SJSA1 (cell line): Measurements from ENCODE around the gene RALGPS1. TPM values are rescaled to one million over a fixed set of nuclear protein-coding genes. Genes with fewer than 3 reads are reported as not detected.
A peak's percentile ranks its signal among the peaks of the same experiment; 100 is the strongest.

ENCODE experiments used
- DNase-seq, 2 experiments: peaks; one replicate each; pipeline ENCODE4 v3.0.0-alpha.2; 2015 to 2020; ENCODE audit warnings: low spot score in 2 of 2, low read depth in 1 of 2
- H3K27ac ChIP-seq: fragments of 250-450 bp; sonication (Bioruptor Pico); 2 replicates; pipeline ENCODE4 v1.5.1; 2020; ENCODE audit warnings: mild to moderate bottlenecking, moderate library complexity
- H3K27me3 ChIP-seq: fragments of 250-450 bp; sonication (Bioruptor Pico); replicated peaks from 2 replicates; pipeline ENCODE4 v1.5.1; 2020; ENCODE audit warnings: mild to moderate bottlenecking, moderate library complexity
- H3K36me3 ChIP-seq: fragments of 250-450 bp; sonication (Bioruptor Pico); 2 replicates; pipeline ENCODE4 v1.5.1; 2020; ENCODE audit warnings: mild to moderate bottlenecking
- H3K4me1 ChIP-seq: fragments of 250-450 bp; sonication (Bioruptor Pico); replicated peaks from 2 replicates; pipeline ENCODE4 v1.6.1; 2021; ENCODE audit warnings: mild to moderate bottlenecking
- H3K4me3 ChIP-seq: fragments of 250-450 bp; sonication (Bioruptor Pico); 2 replicates; pipeline ENCODE4 v1.5.1; 2020; ENCODE audit warnings: mild to moderate bottlenecking
- H3K9me3 ChIP-seq: fragments of 250-450 bp; sonication (Bioruptor Pico); replicated peaks from 2 replicates; pipeline ENCODE4 v1.5.1; 2020; ENCODE audit warnings: mild to moderate bottlenecking
- total RNA-seq: library from RNA; depleted of rRNA; stranded (reverse); fragments of >200 nt; shearing (Covaris generic); gene quantifications from 2 replicates; pipeline ENCODE4 v1.2.3, GENCODE V29; 2014

Gene RALGPS1
- total RNA-seq, 1 experiment from 2014 or later, result 2.4 TPM

DNA sequence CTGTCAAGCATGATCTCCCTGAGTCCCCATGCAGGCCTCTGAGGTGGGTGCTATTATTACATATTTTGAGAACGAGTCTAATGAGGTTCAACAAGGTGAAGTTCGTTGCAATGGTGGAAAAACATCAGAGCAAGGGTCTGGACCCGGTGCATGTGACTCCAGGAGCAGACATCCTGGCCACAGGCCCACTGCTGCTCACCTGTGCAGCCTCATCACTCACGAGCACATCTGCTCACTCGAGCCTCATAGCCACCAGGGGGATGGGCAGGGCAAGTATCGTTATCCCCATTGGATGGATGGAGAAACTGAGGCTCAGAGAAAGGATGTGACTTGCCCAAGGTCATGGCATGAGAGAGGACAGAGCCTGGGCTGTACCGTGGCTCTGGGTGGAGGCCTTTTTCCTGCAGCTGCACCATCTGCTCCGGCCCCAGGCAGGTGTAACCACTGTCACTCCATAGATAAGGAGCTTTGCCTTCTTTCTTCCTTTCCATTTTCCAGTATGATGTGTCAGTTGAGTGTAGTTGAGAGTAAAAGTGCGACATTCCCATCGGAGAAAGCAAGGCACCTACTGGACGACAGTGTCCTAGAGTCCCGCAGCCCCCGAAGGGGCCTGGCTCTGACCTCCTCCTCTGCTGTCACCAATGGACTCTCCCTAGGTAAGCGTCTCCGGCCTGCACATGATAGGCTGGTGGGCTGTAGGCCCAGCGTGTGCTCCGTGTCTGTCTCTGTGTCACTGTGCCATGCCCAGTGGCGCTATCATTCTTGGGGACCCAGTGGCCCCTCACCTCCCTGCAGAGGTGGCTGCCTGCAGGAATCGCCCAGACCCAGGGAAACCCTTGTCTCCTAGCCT, 281.6 kb downstream of the RALGPS1 start:
- H3K27me3 ChIP-seq, result no peaks in the 10 kb centered on the region
- no peak overlapping the region for H3K4me3 ChIP-seq
- no peaks in the 10 kb centered on the region for H3K9me3 ChIP-seq
- H3K4me1 ChIP-seq, result peaks cover 5% of the 10 kb centered on the region; the same call in 1 of the 2 replicates
- H3K27ac ChIP-seq, result no peak overlapping the region
- H3K36me3 ChIP-seq, result no peaks in the 10 kb centered on the region
- DNase-seq, result no peak

DNA sequence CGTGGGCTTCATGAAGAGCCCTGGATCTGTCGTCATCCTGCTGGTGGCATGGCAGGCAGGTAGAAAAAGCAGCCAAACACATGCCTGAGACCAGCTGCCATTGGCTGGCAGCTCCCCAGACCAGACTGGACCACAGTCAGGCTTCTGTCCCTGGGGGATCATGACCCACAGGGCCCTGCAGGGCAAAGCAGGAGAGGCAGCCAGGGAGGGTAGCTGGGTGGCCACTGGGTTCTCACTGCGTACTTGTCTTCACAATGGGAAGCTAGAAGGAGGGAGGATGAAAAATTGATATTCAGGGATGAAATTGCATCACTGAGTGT, 282.2 kb downstream of the RALGPS1 start:
- no peak for DNase-seq
- H3K36me3 ChIP-seq, result no peaks in the 10 kb centered on the region
- no peak overlapping the region for H3K27ac ChIP-seq
- H3K9me3 ChIP-seq, result no peaks in the 10 kb centered on the region
- no peaks in the 10 kb centered on the region for H3K27me3 ChIP-seq
- H3K4me1 ChIP-seq, result peaks cover 5% of the 10 kb centered on the region; the same call in 1 of the 2 replicates
- no peak overlapping the region for H3K4me3 ChIP-seq

DNA sequence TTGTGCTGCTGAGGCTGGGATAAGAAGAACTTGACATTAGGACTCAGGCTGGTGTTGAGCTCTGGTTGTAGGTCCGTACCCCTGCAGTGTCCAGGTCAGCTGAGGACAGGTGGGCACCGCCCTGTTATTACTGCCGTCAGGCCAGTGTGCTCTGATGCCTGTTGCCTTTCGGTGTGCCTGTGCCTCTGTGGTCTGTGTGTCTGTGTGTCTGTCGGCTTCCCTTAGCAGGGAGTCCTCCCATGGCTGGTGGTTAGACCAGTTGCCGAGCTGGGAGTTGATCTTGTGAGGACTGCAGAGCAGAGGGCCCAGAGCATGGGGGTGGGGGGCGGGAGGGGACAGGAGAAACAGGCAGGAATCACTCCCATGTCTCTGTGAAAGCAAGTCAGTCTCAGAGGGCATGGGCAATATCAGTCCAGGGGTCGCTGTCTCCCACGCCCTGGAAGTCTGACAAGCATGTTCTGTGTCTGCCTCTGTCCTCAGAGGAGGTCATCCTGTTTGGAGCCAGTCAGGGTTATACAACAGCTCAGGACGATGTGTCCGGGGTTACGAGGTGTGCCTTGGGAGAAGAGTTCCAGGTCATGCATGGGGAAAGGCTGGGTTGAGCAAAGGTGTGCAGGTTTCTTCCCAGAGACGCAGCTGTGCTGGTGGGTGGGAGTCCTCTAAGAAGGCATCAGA, 282.7 kb downstream of the RALGPS1 start:
- no peaks in the 10 kb centered on the region for H3K9me3 ChIP-seq
- H3K4me1 ChIP-seq, result peaks cover 5% of the 10 kb centered on the region; the same call in 1 of the 2 replicates
- no peaks in the 10 kb centered on the region for H3K27me3 ChIP-seq
- H3K4me3 ChIP-seq, result no peak overlapping the region
- no peak overlapping the region for H3K27ac ChIP-seq
- no peak for DNase-seq
- H3K36me3 ChIP-seq, result no peaks in the 10 kb centered on the region

GRCh38 chr9:127197861-127198430, 283.4 kb downstream of the RALGPS1 start:
- DNase-seq, result no peak
- H3K4me3 ChIP-seq, result no peak overlapping the region
- H3K27ac ChIP-seq, result no peak overlapping the region

GRCh38 chr9:127198587-127198986, 284.0 kb downstream of the RALGPS1 start:
- Histone ChIP-seq H3K27me3 (no peaks in the 10 kb centered on the region), H3K36me3 (no peaks in the 10 kb centered on the region), H3K4me3 (no peak overlapping the region), H3K4me1 (peaks cover 5% of the 10 kb centered on the region; the same call in 1 of the 2 replicates), H3K27ac (no peak overlapping the region), H3K9me3 (no peaks in the 10 kb centered on the region)
- no peak for DNase-seq

More at GRCh38 chr9:127197861-127198430, 283.4 kb downstream of the RALGPS1 start:
- Histone ChIP-seq H3K9me3 (no peaks in the 10 kb centered on the region), H3K36me3 (no peaks in the 10 kb centered on the region), H3K27me3 (no peaks in the 10 kb centered on the region), H3K4me1 (peaks cover 5% of the 10 kb centered on the region; the same call in 1 of the 2 replicates)

- H3K9me3 ChIP-seq, result no peaks in the 10 kb centered on the region
- H3K27me3 ChIP-seq, result no peaks in the 10 kb centered on the region
- no peak overlapping the region for H3K4me3 ChIP-seq
- H3K36me3 ChIP-seq, result no peaks in the 10 kb centered on the region
- peaks cover 5% of the 10 kb centered on the region; the same call in 1 of the 2 replicates for H3K4me1 ChIP-seq
- DNase-seq, result peak; percentile 62 to 74
- no peak overlapping the region for H3K27ac ChIP-seq
These were observed 284.6 kb downstream of the RALGPS1 start for GRCh38 chr9:127199001-127199791.

- H3K27ac ChIP-seq, result no peak overlapping the region
- H3K4me3 ChIP-seq, result no peak overlapping the region
- H3K9me3 ChIP-seq, result no peaks in the 10 kb centered on the region
- H3K4me1 ChIP-seq, result peaks cover 2% of the 10 kb centered on the region; the same call in 1 of the 2 replicates
- no peaks in the 10 kb centered on the region for H3K36me3 ChIP-seq
- no peaks in the 10 kb centered on the region for H3K27me3 ChIP-seq
- no peak for DNase-seq
These were observed 285.7 kb downstream of the RALGPS1 start for GRCh38 chr9:127200106-127200862.

- H3K9me3 ChIP-seq, result no peaks in the 10 kb centered on the region
- no peak overlapping the region for H3K4me3 ChIP-seq
- H3K27me3 ChIP-seq, result no peaks in the 10 kb centered on the region
- no peak overlapping the region for H3K27ac ChIP-seq
- no peak for DNase-seq
- H3K36me3 ChIP-seq, result no peaks in the 10 kb centered on the region
- H3K4me1 ChIP-seq, result no peaks in the 10 kb centered on the region; the same call in 1 of the 2 replicates
These were observed 286.5 kb downstream of the RALGPS1 start for GRCh38 chr9:127201071-127201541.

DNA sequence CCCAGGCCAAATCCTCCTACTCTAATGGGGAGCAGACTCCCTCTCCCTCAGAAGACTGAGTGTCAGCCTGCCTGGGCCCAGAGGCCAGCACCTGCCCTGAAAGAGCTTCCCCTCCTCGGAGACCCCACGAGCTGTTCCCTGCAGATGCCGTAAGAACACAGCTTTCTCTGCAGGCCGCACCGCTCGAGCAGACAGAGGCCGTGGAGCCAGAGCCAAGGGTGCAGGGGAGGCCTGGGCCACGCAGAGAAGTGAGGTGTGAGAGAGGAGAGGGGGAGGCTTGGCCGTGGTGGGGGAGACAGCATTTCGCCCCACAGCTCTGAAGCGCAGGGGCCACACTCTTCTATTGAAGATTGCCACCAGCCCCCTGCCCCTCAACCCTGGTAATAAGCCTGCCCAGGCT, 287.1 kb downstream of the RALGPS1 start:
- Histone ChIP-seq H3K4me3 (no peak overlapping the region), H3K27me3 (no peaks in the 10 kb centered on the region), H3K4me1 (no peaks in the 10 kb centered on the region; the same call in 1 of the 2 replicates), H3K9me3 (no peaks in the 10 kb centered on the region), H3K36me3 (no peaks in the 10 kb centered on the region), H3K27ac (no peak overlapping the region)
- DNase-seq, result no peak

- H3K4me1 ChIP-seq, result no peaks in the 10 kb centered on the region; the same call in 1 of the 2 replicates
- no peaks in the 10 kb centered on the region for H3K36me3 ChIP-seq
- H3K27ac ChIP-seq, result no peak overlapping the region
- no peaks in the 10 kb centered on the region for H3K27me3 ChIP-seq
- no peaks in the 10 kb centered on the region for H3K9me3 ChIP-seq
- H3K4me3 ChIP-seq, result no peak overlapping the region
- no peak for DNase-seq
These were observed 288.0 kb downstream of the RALGPS1 start for GRCh38 chr9:127202461-127203169.

DNA sequence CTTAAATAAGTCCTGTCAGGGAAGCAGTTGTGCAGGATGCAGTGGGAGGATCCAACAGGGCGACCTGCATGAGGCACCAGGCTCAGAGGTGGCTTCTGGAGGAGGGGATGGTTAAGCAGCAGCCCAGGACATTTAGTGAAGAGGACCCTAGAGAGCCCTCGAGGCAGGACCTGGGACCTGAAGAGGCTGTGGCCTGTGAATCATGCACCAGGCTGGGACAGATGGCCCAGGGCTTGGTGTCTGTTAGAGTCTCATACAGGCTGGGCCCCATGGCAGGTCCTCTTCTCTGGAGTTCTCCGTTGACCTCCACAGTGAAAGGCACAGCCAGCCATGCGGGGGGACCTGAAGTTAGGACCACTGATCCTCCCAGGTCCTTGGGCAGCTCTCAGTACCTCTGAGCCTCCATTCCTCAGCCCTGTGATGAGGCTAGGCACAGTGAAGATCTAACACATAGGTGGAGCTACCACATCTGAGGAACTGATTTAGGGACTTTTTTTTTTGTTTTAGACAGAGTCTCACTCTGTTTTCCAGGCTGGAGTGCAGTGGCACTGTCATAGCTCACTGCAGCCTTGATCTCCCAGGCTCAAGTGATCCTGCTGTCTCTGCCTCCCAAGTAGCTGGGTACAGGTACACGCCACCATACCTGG, 289.2 kb downstream of the RALGPS1 start:
- H3K27ac ChIP-seq, result no peak overlapping the region
- no peak overlapping the region for H3K4me3 ChIP-seq
- DNase-seq, result no peak
- no peaks in the 10 kb centered on the region for H3K36me3 ChIP-seq
- H3K4me1 ChIP-seq, result no peaks in the 10 kb centered on the region; the same call in 1 of the 2 replicates
- no peaks in the 10 kb centered on the region for H3K9me3 ChIP-seq
- no peaks in the 10 kb centered on the region for H3K27me3 ChIP-seq
